Stimulated activated CD8-positive, alpha-beta memory T cell treated with anti-CD3 and anti-CD28 coated beads, Interleukin-12 subunit alpha, Interleukin-12 subunit beta, amount 100 ng/mL, for 4 hours (primary cell): Measurements from ENCODE around the gene OR51S1.
"Not testable (repeated sequence)": the region's sequence is repeated elsewhere in the genome, so short reads cannot be mapped to it uniquely, and the experiment has no call there.

Source experiments
- DNase-seq: peaks from one replicate; pipeline ENCODE4 v3.0.0-alpha.2; 2020; ENCODE audit warnings: low read depth

Gene OR51S1

GRCh38 chr11:4804280-4804679 is 44.7 kb downstream of the OR51S1 start, which contains the start of gene OR52R1:
Gene OR52R1, minus strand, starts transcription at chr11:4804380. Its CDS starts 0 bp downstream, at chr11:4804380.
- no peak for DNase-seq

GRCh38 chr11:4801316-4801715 is 47.7 kb downstream of the OR51S1 start:
- not testable (repeated sequence) for DNase-seq

- DNase-seq = no peak
Measured at GRCh38 chr11:4798427-4799183, 50.4 kb downstream of the OR51S1 start.
